GM19468 (cell line): ENCODE measurements around the gene TAS2R60.
"Not testable (repeated sequence)": the region's sequence is repeated elsewhere in the genome, so short reads cannot be mapped to it uniquely, and the experiment has no call there.

Source experiments
- ATAC-seq: cut with Tn5 transposase; IDR thresholded peaks from one replicate; pipeline ENCODE4 v1.9.1; 2021; ENCODE audit warnings: mild to moderate bottlenecking, moderate library complexity, moderate number of reproducible peaks; ENCODE audit not compliant: unreplicated experiment; ENCODE audit errors: extremely low read depth

The TAS2R60 gene

GRCh38 chr7:143410521-143411004 is 32.7 kb upstream of the TAS2R60 start:
- ATAC-seq: no peak

GRCh38 chr7:143411976-143412708 is 31.1 kb upstream of the TAS2R60 start:
- no peak for ATAC-seq

GRCh38 chr7:143413123-143413522 is 30.1 kb upstream of the TAS2R60 start:
- ATAC-seq: no peak

GRCh38 chr7:143415209-143415608 is 28.0 kb upstream of the TAS2R60 start:
- not testable (repeated sequence) for ATAC-seq

GRCh38 chr7:143415742-143416397 is 27.4 kb upstream of the TAS2R60 start:
- ATAC-seq: no peak

GRCh38 chr7:143416565-143417149 is 26.6 kb upstream of the TAS2R60 start:
- ATAC-seq: no peak

GRCh38 chr7:143417734-143418383 is 25.4 kb upstream of the TAS2R60 start:
- ATAC-seq: no peak

- no peak for ATAC-seq
Measured at GRCh38 chr7:143418681-143419458, 24.4 kb upstream of the TAS2R60 start.

GRCh38 chr7:143419880-143420279 is 23.4 kb upstream of the TAS2R60 start:
- no peak for ATAC-seq

- not testable (repeated sequence) for ATAC-seq
Measured at GRCh38 chr7:143420624-143421023, 22.6 kb upstream of the TAS2R60 start.

GRCh38 chr7:143422033-143422432 is 21.2 kb upstream of the TAS2R60 start:
- ATAC-seq: no peak

GRCh38 chr7:143424476-143424875 is 18.8 kb upstream of the TAS2R60 start:
- ATAC-seq: not testable (repeated sequence)

GRCh38 chr7:143426479-143427142 is 16.6 kb upstream of the TAS2R60 start:
- no peak for ATAC-seq

- ATAC-seq: no peak
Measured at GRCh38 chr7:143429770-143430698, 13.2 kb upstream of the TAS2R60 start.

- no peak for ATAC-seq
Measured at GRCh38 chr7:143431109-143431508, 12.1 kb upstream of the TAS2R60 start.

- no peak for ATAC-seq
Measured at GRCh38 chr7:143433759-143434158, 9.5 kb upstream of the TAS2R60 start.

- no peak for ATAC-seq
Measured at GRCh38 chr7:143434660-143435059, 8.6 kb upstream of the TAS2R60 start.

- no peak for ATAC-seq
Measured at GRCh38 chr7:143435266-143435665, 8.0 kb upstream of the TAS2R60 start.
